ENCODE data around the gene C17orf58.
"Not testable (repeated sequence)": the region's sequence is repeated elsewhere in the genome, so short reads cannot be mapped to it uniquely, and the experiment has no call there.

Gene C17orf58

DNA sequence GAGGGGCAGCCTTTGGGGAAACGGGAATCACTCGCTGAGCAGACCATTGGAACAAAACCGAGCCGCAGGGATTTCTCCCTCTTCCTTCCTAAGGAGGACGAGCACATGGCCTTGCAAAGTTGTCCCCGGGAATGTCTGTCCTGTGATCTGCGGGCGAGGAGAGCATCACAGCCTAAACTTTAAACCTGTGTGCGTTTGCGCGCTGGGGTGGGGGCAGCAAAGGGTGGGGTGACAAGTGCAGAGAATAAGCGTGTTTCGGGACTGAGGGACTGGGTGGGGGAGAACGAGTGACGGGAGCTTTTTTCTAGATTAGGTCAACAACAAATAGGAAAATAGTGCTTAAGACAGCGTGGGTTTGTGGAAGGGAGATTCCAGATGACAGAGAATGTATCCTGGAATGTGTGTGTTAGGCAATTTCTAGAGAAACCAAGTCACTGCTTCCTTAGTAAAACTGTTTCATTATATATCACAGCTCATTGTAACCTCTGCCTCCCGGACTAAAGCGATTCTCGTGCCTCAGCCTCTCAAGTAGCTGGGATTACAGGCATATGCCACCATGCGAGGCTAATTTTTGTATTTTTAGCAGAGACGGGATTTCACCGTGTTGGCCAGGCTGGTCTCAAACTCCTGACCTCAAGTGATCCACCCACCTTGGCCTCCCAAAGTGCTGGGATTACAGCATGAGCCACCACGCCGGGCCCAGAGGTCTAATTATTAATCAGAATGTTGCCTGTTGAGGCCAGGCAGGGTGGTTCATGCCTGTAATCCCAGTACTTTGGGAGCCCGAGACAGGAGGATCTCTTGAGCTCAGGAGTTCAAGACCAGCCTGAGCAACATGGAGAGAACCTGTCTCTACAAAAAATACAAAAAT is at the start of gene C17orf58:
Gene C17orf58, minus strand, starts transcription at position 169 of the 871 bp plus-strand sequence. CDS start 271 bp downstream, outside the sequence.
- DNase-seq (ENCODE audit: low spot score), result not testable (repeated sequence)

DNA sequence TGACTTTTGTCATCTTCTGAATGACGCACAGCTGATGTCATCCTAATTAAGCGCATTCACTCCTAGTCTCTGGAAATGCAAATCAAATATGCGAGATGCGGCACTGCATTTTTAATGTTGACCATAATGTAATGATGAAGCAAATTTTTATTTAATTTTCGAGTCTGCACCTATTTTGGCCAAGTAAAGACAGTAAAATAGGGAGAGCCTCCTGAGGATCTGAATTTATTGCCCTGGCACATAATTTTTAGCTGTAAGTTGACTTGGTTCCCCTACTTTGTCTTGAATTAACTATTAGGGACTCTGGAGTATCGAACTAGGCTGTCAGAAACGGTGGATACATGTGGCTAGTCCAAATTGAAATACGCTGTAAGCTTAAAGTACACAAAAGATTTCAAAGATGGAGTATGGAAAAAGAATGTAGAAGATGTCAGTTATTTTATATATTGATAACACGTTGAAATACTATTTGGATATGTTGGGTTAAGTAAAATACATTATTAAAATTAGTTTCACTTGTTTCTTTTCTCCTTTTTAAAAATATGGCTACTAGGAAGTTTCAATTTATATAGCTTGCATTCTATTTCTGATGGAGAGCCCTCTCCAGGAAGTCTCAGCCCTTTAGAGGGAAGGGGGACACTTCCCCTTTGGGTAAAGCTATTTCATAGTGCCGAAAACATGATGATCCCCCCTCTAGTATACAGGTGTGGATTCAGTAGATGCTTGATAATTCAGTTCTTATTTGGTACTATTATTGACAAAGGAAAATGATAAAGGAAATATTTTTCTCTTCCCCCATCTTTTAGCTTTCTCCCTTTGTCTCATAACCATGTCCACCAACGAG is 40.3 kb upstream of the C17orf58 start:
- peak; percentile 48 for DNase-seq (ENCODE audit: low spot score)

DNA sequence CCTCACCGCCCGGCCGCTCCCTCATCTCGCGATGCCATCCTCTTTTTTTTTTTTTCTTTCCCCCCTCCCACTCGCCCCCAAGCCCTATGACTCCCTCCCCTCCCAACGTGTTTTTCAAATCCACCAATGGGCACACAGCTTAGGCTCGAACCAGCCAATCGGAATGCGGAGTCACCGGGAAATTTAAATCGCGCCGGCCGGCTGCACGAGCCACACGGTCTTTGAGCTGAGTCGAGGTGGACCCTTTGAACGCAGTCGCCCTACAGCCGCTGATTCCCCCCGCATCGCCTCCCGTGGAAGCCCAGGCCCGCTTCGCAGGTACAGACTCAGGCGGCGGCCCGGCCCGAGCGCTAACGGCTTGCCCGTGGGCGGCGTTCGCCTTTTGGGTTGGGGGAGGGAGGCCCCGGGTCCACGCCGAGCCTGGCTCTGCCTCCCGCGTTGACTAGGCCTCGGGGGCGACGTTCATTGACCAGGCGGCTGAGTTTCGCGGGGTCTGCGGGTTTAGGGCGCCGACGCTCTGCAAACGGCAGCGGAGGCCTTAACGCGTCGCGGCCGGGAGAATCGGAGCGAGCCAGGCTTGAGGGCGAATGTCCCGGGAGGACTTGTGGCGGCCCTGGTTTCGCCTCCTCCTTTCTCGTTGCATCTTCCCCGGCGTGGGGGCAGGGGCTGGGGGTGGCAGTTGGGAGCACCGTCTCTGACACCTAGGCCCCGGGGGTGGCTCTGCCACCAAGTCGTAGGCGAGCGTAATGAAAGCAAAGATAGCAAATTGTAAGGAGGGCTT is 39.4 kb upstream of the C17orf58 start, which contains the start of gene KPNA2:
Gene KPNA2, plus strand, starts transcription at position 213 of the 781 bp plus-strand sequence. CDS start 1,398 bp downstream, outside the sequence.
- peak; percentile 98 for DNase-seq (ENCODE audit: low spot score)

DNA sequence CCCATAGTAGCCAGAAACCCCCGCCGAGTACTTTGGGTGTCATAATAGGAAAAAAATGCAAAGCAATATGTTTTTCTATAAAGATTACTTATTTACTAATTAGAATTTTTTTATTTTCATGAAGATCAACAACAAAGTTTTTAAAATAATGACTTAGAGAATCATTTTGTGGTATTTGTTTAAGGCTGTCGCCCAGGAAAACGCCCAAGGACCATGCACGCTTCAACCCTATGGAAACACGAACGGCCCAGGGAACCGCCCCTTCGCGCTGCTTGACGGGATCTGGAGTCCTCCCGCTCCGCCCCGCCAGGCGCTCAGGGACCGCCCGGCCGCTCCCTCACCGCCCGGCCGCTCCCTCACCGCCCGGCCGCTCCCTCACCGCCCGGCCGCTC is 38.9 kb upstream of the C17orf58 start:
- DNase-seq (ENCODE audit: low spot score), result no peak

DNA sequence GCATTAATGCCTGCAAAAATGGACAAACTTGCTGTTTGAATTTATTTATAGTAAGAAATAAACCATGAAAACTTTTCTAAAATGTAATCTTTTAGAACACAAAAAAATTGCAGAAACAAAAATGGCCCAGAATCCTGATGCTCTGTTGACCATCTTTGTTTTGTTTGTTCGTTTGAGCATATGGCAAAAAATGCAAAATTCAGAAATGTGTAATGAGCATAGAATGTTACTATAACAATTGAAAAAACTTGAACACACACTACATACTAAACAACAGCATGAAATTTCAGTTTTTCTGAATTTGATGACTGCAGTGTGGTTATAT is 38.1 kb upstream of the C17orf58 start:
- no peak for DNase-seq (ENCODE audit: low spot score)

DNA sequence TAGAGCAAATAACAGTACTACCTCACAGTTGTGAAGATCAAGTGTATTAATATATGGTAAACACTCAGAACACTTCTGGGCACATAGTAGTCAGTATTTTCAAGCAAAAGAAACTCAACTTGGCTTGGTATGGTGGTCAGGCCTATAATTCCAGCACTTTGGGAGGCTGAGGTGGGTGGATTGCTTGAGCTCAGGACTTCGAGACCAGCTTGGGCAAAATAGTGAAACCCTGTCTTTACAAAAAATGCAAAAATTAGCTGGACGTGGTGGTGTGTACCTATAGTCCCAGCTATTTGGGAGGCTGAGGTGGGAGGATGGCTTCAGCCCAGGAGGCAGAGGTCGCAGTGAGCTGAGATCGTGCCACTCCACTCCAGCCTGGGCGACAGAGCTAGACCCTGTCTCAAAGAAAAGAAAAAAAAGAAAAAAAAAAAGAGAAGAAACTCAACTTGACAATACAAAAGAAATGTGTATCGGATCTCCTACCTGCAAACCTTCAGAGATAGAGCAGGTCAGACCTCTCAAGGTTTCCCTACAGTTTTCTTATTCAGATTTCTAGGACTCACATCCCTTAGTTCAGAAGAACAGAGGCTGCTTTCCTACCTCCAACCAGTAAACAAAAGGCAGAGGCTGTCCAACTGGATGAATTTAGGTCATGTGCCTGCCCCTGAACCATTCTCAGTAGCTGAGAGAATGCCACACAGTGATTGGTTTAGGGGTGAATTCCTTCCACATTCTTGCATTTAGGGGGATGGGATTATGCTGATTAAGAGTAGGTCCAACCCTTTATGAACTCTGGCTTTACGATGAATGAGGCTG is 37.6 kb upstream of the C17orf58 start:
- no peak for DNase-seq (ENCODE audit: low spot score)

DNA sequence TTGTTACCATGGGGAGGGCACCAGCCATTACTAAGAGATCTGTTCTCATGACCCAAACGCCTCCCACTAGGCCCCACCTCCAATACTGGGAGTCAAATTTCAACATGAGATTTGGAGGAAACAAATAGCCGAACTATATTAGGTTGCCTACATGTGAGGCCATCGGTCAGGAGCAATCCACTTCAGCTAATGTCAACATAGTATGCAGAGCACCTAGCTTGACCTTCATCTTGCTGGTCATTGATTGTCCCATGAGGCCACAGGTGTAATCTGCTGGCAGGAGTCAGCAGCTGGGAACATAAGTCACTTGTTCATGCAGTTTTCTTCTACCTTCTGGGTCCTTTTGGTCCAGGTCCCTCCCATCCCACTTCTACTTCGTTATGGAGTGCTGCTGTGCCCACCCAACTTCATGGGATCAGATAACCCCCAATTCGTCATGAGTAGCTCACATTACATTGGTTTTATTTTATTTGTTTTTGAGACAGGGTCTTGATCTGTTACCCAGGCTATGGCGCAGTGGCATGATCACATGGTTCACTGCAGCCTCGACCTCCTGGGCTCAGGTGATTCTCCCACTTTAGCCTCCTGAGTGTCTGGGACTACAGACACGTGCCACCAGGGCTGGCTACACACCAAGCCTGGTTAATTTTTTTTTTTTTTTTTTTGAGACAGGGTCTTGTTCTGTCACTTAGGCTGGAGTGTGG is 33.4 kb upstream of the C17orf58 start:
- no peak for DNase-seq (ENCODE audit: low spot score)

DNA sequence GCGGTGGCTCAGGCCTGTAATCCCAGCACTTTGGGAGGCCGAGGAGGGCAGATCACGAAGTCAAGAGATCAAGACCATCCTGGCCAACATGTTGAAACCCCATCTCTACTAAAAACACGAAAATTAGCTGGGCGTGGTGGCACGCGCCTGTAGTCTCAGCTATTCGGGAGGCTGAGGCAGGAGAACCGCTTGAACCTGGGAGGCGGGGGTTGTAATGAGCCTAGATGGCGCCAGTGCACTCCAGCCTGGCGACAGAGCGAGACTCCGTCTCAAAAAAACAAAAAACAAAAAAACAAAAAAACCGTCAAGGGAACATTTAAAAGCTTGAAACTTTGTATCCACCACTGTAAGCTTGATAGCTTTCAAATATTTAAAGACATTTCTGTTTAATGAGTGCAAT is 26.3 kb upstream of the C17orf58 start:
- not testable (repeated sequence) for DNase-seq (ENCODE audit: low spot score)

DNA sequence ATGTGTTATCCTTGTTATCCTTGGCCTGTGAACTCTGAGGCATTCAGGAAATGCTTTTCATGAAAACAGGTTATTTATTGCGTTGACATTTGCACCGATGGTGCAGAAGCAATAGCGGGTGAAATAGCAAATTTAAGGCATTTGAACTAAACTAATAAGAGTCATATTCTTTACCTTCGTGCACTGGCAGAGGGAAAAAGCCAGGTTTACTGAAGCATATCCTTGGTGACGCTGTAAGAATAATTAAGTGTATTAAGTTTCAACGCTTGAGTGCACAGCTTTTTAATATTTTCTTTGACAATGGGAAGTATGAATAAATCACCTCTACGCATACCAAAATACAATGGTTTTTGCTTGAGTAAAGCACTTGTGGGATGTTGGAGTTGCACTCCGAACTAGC is 25.7 kb upstream of the C17orf58 start:
- no peak for DNase-seq (ENCODE audit: low spot score)

DNA sequence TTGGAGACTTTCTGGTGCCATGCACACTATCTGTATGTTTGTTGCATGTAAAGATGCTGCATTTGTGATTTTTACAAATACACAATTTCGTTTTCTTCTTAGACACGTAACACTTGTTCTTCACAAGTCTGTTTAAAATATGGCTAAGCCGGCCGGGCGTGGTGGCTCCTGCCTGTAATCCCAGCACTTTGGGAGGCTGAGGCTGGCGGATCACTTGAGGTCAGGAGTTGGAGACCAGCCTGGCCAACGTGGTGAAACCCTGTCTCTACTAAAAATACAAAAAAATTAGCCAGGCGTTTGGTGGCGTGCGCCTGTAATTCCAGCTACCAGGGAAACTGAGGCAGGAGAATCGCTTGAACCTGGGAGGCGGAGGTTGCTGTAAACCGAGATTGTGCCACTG is 24.5 kb upstream of the C17orf58 start:
- not testable (repeated sequence) for DNase-seq (ENCODE audit: low spot score)

DNA sequence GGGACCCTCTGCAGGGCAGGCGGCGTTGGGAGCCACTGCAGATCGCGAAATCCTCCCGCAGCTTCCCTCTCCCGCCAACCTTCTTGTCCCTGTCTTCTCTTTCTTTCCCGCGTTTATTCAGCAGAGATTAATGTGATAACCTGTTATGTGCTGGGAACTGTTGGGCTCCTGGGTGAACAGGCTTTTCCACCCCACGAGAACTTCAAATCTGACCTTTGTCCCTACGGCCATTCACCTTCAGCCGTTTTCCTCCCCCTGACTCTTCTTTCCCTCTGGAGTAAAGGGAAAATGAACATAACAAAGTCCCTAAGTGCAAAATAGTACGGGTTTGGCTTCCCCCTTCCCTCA is 24.1 kb upstream of the C17orf58 start:
- no peak for DNase-seq (ENCODE audit: low spot score)

DNA sequence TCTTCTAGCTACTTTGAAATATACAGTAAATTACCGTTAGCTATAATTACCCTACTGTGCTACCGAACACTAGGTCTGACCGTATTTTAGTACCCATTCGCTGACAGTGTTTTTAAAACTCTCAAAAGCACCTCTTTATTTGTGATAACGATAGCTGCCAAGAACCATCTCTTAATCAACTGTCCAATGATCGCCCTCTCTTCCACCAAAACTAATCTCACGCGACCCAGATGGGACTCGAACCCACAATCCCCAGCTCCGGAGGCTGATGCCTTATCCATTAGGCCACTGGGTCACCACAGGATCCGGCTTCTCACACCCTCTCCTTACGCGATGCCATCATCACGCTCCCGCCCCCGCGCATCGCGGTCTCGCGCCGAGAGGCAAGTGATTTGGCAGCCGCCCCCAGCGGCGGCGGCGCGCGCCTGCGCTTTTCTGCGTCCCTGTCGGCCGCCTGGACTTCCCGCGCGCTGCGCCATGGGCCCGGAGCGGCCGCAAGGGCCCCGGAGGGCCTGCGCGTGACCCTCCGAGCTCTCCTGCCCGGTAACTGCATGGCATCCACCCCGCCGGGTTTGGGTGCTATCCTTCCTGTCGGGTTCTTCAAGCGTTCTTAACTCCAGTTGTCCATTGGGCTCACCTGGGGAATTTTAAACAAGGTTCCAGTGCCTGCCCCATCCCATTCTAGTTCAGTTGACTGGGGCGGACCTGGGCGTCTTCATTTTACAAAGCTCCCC is 23.6 kb upstream of the C17orf58 start:
- peak; percentile 95 for DNase-seq (ENCODE audit: low spot score)

DNA sequence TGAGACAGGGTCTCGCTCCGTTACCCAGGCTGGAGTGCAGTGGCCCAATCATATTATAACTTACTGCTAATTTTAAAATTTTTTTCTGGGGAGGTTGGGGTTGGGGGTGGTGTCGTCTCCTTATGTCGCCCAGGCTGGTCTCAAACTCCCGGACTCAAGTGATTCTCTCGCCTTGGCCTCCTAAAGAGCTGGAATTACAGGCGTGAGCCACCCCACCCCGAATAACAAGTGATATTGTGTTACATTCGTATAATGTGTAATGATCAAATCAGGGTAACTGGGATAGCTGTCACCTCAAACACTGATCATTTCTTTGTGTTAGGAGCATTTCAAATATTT is 23.0 kb upstream of the C17orf58 start:
- DNase-seq (ENCODE audit: low spot score), result no peak

DNA sequence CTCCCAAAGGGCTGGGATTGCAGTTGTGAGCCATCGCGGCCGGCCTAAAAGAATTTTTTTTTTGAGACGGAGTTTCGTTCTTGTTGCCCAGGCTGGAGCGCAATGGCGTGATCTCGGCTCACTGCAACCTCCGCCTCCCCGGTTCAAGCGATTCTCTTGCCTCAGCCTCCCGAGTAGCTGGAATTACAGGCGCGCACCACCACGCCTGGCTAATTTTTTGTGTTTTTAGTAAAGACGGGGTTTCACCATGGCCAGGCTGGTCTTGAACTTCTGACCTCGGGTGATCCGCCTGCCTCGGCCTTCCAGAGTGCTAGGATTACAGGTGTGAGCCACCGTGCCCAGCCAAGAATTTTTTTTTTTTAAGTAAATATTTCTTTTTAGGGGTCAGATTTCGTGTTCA is 22.2 kb upstream of the C17orf58 start:
- not testable (repeated sequence) for DNase-seq (ENCODE audit: low spot score)

DNA sequence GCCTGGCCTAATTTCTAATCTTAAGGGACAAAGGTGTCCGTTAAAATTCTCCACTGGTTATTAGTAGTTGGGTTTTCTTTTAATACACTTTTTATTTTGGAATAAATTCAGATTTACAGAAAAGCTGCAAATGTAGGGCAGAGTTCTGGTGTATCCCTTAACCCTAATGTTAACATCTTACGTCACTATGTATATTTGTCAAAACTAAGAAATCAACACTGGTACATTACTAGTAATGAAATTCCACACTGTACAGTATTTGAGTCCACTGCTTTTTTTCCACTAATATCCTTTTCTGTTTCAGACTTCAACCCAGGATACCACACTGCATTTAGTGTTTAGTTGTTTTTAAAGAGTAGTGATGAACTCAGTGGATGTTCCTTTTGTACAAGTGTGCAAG is 20.6 kb upstream of the C17orf58 start:
- DNase-seq (ENCODE audit: low spot score), result no peak

DNA sequence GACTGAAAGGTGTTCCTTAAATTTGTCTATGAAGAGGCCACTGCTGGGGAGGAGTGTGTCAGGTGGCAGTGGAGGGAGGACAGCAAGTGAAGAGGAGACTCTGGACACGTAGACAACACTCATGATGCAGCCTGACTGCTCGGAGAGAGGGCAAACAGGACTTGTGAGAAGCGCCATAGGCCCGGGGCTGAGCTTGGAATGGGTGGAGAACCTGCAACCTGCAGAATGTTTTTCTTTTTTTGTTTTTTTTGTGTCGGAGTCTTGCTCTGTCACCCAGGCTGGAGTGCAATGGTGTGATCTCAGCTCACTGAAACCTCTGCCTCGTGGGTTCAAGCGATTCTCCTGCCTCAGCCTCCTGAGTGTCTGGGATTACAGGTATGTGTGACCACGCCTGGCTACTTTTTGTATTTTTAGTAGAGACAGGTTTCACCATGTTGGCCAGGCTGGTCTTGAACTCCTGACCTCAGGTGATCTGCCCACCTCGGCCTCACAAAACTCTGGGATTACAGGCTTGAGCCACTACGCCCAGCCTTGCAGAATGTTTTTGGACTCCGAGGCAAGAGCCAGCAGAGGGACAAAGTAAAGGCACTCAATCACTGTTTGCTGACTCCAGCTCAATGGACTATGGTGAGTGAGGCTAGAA is 18.9 kb upstream of the C17orf58 start:
- no peak for DNase-seq (ENCODE audit: low spot score)

DNA sequence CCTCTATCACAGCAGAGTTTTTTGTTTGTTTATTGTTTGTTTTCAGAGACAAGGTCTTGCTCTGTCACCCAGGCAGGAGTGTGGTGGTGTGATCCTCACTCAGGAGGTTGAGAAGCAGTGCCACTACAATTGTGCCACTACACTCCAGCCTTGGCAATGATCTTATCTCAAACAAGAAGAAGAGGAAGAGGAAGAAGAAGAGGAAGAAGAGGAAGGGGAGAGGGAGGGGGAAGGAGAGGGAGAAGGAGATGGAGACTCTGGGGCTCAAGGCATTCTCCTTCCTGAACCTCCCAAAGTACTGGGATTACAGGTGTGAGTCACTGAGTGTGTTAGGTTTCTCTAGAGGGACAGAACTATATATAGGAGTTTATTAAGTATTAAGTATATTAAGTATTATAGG is 17.1 kb upstream of the C17orf58 start:
- no peak for DNase-seq (ENCODE audit: low spot score)

DNA sequence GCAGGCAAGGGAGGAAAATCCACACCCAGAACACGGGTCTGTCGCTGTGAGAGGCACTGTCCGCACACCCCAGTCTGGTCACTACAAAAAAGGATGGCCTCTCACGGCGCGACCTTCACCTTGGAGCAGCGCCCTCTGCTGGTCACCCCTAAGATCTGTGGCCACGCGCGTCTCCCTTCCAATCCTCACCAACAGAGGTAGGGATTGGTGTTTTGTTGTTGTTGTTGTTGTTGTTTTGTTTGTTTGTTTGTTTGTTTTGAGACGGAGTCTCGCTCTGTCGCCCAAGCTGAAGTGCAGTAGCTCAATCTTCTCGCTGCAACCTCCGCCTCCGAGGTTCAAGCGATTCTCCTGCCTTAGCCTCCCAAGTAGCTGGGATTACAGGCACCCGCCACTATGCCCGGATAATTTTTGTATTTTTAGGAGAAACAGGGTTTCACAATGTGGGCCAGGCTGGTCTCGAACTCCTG is 15.0 kb upstream of the C17orf58 start:
- DNase-seq (ENCODE audit: low spot score), result peak; percentile 69

DNA sequence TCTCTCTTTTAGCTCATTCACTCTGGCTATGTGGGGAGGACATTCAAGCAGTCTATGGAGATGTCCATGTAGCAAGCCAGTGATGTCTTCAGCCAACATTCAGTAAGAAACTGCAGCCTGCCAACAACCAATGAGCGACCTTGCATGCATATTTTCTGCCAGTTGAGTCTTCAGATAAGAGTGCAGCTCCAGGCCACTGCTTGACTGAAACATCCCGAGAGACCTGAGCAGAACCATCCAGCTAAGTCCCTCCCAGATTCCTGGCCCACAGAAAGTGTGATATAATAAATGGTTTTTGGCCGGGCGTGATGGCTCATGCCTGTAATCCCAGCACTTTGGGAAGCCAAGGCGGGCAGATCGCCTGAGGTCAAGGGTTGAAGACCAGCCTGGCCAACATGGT is 10.5 kb upstream of the C17orf58 start:
- no peak for DNase-seq (ENCODE audit: low spot score)

DNA sequence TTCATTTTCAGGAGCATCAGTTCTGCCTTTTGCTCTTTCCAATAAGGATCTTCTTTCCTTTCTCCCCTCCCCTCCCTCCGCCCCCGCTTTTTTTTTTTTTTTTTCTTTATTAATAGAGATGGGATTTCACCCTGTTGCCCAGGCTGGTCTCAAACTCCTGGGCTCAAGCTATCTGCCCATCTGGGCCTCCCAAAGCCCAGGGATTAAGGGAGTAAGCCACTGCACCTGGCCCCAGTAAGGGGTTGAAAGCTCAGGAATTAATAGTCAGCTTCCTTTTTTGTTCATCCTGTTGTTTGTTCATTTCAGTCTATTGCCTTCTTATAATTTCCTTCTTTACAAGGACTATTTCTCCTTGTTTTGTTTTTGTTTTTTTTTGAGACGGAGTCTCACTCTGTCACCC is 7.9 kb upstream of the C17orf58 start:
- DNase-seq (ENCODE audit: low spot score), result no peak

Data from germinal center (tissue), 1 donor.